NCI-H524 (cell line): ENCODE results near the gene UBN1.

ENCODE experiments used
- DNase-seq, 2 experiments: peaks; one replicate each; lab custom pipeline; 2025; lab: John Stamatoyannopoulos, UW

UBN1 gene

DNA sequence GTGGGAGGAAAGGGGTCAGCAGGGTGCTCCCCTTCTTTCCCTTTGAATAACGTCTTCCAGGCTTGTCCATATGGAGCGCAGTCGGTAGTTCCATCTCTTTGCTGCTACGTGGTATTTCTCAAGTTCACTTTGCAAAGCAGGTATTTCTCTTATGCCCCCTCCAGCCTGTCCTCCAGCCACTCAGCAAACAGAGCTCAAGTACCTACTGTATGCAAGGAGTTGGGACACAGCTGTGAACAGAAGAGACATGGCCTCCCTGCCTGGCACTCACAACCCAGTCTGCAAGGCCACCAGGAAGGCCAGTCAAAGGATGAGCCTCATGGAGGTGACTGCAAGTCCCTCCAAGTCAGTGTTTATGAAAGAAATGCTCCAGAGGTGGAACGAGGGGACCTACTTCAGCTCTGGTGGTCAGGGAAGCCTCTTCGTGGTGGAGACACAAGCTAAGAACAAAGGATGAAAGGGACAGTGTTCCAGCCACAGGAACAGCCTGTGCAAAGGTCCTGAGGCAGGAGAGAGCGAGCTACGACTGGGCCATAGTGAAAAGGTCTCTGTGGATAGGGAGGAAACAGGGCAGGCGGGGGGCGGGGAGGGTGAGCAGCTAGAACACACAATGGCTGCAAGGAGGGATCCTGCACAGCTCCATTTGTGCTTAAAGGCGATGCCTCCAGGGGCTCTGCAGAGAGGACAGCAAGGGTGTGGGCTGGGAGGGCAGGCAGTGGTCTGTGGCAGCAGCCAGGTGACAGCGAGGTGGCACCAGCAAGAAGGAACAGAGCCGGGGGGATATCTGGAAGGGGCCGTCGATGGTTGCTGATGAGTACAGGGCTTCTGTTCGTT is 57.0 kb downstream of the UBN1 start:
- DNase-seq, result no peak

DNA sequence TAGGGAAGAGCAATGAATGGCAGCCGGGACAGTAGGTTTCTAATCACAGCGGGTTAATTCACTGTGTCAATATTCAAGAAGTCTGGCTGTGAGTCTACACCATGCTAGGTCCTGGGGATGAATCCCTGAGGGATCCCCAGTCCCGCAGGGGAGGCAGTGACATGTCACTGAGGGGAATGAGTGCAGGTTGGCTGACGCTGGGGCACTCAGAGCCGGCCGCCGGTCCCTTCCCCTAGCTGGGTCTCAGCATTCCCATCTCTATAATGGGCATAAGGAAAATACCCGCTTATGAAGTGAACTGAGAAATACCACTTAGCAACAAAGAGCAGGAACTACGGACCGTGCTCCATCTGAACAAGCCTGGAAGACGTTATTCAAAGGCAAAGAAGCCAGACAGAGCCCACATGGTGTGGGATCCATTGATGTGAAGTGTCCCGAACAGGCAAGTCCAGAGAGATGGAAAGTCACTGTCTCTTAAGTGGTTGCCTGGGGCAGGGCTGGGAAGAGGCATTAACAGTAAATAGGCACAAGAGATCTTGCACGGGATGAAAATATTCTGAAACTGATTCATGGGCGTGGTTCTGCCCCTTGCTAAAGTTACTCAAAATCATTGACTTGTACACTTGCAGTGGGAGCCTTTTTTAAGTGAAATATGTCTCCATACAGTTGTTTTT is 57.8 kb downstream of the UBN1 start:
- no peak for DNase-seq

DNA sequence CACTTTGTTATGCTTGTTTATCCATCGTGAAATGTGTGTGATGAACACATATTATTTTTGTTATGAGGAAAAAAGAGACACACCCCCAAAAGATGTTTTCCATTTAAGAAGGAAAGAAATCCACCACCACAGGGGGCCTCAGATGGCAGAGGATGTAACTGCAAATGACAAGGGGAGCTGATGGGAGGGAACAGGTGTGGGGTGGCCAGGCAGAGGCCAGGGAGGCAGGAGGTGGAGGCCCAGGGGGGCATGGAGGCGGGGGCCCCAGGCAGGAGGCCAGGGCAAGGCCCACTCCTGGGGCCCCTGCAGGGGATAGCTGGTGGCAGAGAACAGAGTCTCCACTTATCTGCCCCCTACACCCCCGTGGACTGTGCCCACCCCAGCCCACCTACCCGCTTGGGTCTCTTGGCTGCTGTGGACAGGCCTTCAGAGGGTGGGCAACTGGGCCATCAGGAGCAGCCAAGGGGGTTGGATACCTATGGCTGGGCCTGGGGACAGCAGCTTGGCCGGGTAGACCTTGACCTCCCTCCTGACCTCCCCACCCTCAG is 61.6 kb downstream of the UBN1 start:
- no peak for DNase-seq

DNA sequence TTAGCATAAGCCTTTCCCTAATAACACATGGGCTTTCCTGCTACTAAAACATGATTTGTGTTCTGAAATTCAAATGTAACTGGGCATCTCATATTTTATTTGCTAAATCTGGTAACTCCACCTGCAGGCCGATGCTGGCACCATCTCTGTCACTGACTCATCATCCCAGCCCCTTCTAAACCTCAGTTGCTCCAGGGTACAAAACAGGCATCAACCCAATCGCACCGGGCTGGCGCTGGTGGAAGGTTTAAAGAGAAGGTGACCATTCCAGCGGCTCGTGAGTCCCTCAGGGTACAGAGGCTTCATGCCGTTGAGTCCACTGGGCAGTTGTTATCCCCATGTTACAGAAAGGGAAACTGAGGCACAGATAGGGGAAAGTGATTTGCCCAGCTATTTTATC is 62.5 kb downstream of the UBN1 start:
- DNase-seq, result no peak

DNA sequence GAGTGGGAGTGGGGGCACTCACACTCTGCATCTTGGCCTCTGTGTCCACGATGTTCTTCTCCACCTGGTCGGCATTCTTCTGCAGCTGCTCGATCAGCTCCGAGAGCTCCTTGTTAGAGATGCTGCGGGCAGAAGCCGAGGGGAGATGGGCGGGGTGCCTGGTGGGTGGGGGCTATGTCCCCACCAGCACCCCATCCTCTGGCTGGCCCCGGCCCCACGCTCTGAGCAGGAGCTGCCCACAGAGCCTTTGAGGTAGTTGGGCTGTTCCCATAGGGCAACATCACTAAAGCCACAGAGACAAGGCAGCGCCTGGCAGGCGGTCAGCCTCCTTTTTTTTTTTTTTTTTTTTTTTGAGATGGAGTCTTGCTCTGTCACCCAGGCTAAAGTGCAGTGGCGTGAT is 63.5 kb downstream of the UBN1 start:
- no peak for DNase-seq

DNA sequence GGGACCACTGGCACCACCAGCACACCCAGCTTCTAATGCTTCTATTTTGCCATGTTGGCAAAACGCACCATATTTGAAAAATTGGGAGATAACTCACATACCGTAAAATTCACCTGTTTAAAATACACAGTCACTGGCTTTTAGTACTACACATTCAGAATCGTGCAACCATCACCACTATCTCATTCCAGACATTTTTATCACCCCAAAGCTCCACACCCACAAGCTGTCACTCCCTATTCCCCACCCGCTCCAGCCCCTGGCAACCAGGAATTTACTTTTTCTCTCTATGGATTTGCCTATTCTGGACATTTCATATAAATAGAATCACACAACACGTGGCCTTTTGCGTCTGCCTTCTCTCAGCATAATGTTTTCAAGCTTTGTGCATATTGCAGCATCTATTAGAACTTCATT is 64.7 kb downstream of the UBN1 start:
- no peak for DNase-seq

DNA sequence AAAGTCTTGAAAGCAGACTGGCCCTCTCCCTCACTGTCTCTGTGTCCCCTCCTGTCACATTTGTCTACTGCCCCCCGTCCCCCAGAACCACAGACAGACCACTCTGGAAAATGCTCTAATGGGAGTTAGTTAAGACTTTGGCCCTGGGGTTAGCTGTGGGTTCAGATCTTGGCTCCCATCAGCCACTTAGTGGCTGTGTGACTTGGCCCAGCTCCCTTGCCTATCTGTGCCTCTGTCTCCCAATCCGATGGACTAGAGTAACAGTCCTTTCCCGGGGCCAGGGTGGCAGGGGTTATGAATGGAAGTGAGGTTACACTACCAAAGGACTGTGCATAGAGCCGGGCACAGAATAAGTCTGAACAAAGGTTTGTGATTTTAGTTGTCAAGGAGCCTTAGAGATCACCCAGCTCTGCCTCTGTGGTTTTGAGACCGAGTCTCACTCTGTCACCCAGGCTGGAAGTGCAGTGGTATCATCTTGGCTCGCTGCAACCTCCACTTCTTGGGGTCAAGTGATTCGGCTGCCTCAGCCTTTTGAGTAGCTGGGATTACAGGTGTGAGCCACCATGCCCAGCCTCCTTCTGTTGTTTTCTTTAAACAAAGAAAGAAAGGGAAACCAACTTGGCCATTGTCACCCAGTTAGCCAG is 66.0 kb downstream of the UBN1 start:
- no peak for DNase-seq

DNA sequence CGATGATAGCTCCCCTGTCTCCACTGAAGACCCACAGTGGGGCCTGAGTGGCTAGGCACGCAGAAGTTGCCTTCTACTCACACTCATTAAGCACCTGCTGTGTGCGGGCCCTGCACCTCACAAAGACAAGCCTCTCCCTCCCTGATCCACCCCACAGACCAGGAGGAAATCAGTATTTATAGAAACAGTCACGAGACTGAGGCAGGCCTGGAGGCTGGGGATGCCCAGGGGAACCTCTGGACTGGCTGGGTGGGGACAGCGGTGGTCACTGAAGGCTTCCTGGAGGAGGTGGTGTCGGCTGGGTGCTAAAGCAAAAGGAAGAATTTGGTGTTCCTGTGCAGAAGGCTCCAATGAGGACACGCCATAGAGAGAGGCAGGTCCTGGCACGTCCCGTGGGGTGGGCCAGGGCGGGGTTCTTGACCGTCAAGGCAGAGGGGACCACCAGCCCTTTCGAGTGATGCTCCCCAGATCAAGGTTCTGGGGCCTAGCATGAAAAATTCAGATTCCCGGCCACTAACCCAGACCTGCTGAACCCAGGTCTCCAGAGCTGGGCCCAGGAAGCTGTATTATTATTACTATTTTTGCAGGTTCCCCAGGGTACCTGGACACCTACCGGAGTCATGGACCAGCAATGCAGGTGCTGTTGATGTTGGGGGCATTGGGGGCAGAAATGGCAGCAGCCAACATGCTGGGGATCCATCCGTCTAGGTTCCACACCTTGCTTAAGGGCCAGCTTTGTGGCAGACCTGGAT is 66.7 kb downstream of the UBN1 start:
- DNase-seq, result no peak

DNA sequence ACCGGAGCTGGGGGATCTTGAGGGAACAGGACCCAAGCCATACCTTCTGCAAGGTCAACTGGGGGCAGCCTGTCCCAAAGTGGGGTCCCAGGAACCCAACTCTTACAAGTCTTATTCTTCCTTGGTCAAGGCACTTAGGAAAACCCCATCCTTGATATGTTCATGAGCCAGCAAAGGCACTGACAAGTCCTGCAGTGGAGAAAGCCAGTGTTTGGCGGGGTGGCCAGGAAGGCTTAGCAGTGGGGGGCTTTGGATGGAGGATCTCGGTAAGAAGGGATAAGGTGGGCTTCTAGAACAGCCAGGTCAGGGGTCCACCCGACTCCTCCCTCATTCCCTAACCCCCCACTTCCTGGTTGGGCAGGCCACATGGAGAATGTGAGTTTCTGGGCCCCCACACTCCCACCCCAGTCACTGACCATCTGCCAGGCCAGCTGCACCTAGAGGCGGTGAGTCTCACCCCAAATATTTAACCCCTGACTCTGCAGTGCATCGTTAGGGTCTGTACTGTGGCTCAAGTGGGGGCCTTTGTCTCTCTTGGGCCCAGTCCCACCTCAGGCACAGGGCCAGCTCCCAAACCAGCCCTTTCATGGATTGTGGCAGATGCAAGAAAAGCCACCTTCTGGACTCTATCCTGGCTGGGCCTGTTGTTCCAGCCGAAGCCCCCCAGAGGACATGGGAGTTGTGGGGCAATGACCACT is 67.4 kb downstream of the UBN1 start:
- DNase-seq, result no peak

DNA sequence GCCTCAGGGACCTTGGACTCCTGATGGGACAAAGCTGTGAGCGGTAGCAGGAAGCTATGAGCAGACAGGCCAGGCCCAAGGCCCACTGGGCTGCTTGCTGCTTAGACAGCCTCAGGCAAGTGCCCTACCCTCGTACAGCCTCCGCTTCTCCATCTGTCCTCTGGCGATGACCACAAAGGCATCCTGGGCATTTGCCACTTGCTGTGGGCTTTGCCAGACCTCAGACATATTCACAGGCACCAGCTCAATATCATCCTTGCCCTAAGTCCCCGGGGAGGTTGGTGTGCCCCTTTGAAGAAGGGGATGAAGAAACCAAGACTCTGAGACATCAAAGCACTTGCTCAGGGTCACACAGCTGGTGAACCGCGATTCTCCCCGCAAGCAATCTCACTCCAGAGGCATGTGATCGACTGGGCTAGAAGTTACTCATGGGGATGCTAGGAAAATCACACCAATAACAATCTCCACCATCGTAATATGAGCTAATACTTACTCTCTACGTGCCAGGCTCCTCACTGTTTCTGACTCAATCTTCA is 68.0 kb downstream of the UBN1 start:
- no peak for DNase-seq

DNA sequence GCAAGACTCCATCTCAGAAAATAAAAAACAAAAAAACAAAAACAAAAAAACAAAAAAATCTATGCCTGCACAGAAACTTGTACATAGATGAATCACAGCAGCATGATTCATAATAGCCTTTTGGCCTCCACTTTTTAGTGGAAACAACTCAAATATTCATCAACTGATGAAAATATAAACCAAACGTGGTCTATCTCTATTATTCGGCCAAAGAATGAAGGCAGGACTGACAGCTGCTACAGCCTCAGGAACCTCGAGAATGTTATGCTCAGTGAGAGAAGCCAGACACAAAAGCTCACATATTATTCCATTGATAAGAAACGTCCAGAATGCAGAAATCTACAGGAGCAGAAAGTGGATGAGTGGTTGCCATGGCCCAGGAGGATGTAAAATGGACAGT is 69.8 kb downstream of the UBN1 start:
- DNase-seq, result no peak

DNA sequence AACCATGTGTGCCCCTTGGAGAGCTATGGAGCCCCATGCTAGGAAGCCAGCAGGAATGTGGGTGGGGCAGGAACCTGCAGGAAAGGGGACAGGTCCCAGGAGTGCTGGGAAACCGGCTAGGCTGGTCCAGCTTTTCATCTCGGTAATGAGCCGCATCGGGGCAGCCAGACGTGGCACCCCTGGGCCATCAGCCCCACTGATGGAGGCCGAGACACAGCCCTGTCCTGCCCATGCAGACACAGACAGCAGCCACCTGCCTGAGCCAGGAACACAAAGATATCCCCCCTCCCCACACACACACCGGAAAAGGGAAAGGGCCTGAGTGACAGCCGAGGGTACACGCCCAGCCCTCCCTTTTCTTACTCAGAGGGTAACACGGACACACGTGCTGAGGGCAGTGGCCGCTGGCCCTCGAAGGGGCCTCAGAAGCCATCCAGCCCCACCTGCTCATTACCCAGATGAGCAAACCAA is 71.5 kb downstream of the UBN1 start:
- no peak for DNase-seq

DNA sequence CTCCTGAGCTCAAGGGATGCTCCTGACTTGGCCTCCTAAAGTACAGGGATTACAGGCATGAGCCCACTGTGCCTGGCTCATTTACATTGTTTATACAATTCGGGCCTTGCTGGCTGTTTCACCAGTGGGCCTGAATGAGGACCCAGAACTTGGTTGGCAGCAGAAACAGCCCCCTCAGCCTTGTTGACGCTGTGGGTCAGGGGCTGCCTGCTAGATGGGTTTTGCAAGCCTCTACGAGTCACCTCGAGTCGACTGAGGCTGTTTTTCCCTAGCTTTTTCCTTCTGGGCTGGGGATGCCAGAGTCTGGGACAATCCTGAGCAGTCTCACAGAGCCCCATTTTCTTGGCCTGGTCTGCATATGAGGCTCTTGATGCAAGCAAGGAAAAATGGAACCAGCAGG is 73.5 kb downstream of the UBN1 start:
- DNase-seq, result no peak

DNA sequence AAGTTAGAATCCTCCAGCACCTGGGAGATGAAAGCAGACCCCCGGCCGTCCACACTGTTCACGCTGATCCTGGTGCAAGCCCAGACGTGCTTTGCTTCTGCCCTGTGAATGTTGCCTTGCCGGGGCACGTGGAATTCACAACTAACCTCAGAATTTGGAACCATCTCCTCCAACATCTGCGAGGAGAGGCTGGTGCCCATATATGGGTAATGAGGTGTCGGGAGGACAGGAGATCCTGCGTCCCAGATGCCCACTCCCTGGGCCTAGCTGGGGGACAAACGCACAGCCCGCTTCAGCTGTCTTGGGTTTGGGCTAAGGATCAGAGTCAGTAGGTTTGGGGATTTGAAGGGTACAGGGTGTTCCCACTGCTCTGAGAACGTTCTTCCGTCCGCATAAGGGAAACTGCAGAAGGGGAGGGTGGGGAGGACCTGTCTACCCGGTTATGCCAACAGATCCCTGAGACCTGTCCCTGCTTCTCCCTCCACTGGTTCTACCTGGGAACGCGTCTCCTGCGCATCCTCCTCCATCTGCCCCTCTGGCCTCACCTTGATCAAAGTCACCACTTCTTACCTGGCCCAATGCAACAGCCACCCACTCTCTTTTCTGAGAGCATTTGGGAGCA is 75.6 kb downstream of the UBN1 start:
- DNase-seq, result no peak

DNA sequence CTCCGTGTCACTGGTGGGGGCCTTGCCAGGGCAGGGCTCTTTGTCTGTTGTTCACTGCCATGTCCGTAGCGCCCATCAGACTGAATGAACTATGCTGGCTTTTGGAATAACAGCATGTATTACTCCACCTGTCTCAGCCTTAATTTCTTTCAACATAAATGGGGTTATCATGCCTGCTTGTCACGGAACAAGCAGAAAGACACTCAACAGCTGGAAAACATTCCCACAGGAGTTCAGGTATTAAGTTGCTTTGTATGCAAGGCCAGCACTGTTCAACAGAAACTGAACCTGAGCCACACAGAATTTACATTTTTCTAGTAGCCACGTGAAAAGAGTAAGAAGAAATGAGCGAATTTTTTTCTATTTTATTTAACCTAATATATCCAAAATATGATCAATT is 76.6 kb downstream of the UBN1 start:
- DNase-seq, result no peak

DNA sequence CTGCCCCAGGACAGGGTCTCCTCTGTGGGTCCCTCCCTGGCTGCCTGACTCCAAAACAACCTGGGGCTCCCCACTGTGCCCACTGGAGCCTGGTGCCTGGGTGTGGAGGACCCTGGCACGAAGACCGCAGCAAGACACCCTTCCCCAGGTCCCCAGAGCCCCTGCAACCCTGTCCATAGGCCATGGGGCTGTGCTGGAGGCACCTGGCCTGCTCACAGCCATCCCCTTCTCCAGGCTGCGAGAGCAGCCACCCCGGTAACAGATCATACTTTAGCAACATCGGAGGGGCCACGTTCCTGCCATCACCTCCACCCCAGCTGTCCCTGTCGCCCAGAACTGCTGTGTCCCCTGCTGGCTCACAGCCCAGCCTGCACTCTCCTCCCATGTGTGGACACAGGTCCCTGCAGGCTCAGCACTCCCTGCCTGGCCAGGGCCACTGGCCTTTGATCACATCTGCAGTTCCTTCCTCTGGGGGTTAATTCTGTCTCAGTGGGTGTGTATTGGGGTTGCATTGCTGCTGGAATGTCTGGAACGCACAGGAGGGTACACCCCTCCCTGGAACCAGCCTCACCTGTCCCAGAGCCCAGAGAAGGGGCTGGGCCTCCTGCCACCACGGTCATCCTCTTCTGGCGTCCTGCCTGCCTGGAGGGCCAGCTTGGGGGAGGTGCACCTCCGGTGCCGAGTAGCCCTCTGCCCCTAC is 77.5 kb downstream of the UBN1 start:
- DNase-seq, result no peak

DNA sequence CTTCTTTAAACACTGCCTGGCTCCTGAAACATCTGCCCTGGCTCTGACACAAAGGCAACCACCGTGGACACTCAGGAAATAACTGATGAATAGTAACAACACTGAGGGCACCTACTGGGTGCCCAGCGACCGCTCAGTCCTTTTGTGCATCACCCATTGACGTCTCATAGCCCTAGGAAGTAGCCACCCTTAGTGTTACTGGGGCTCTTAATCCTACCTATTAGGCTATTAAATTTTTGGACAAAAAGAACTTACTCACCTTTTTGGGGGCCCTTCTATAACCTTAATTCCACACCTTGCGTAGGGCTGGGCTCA is 78.0 kb downstream of the UBN1 start:
- DNase-seq, result no peak

DNA sequence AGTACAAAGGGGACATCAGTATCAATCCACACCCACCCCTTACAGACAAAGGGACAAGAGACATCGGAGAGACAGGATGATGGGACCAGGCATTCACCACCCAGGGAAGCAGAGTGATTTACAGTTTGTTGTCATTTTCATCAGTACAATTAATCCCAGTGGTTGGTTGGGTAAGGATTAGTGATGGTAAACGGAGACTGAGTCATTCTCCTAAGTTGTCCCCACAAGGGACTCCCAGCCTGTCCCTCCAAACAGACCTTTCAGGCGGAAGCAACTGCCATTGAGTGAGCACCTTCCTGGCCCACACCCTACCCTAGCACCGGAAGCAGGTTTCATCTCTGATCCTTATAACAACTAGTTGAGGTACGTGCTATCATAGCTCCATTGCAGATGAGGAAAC is 78.5 kb downstream of the UBN1 start:
- no peak for DNase-seq

DNA sequence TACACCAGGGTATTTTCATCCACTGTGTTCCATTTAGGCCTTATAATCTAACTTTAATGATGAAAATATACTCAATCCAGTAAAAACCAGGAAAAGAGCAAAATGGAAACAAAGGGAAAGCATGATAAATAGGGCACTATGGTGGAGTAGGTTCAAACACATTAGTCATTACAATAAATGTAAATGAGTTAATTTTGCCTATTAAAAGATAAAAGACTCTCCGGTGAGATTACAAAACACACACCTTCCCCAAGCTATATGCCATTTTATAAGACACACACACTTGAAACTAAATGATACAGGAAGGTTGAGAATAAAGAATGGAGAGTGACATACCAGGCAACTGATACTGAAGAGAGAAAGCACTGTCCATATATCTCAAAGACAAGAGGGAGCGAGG is 79.6 kb downstream of the UBN1 start:
- no peak for DNase-seq

DNA sequence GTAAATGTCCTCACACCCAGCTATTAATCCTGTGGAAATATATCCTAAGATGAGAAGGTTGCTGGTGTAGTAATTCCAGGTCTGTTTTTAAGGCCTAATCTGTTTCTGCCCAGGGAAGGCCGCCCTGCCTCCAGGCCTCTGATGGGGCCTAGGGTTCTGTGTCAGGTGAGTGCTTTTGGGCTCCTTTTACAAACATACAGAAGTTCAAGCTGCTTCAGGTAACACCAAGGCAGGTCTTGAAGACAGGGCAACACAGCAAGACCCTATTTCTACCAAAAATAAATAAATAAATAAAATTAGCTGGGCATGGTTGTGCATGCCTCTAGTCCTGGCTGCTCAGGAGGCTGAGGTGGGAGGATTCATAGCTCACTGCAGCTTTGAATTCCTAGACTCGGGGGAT is 80.4 kb downstream of the UBN1 start:
- DNase-seq, result no peak
